Epithelial cell of proximal tubule (primary cell): ENCODE measurements around the gene AQP5. TPM values are rescaled to one million over a fixed set of nuclear protein-coding genes. Genes with fewer than 3 reads are reported as not detected.

Source experiments
- DNase-seq: peaks from one replicate; pipeline ENCODE4 v3.0.0-alpha.2; 2011; ENCODE audit warnings: low read depth
- H3K4me3 ChIP-seq: 2 replicates; pipeline ENCODE4 v1.5.1; 2011; ENCODE audit warnings: low read depth, mild to moderate bottlenecking, low read length
- total RNA-seq: library from RNA; depleted of rRNA; stranded (reverse); fragments of >200 nt; gene quantifications from 2 replicates; pipeline ENCODE4 v1.2.3, GENCODE V29; 2015
- TF ChIP-seq, protein P1 (sequence below): conservative IDR thresholded peaks from 2 replicates; pipeline ENCODE4 v1.5.1; 2012; ENCODE audit warnings: low read depth, mild to moderate bottlenecking, low read length

AQP5 gene
- total RNA-seq, 1 donor from 2014 or later = not detected

DNA sequence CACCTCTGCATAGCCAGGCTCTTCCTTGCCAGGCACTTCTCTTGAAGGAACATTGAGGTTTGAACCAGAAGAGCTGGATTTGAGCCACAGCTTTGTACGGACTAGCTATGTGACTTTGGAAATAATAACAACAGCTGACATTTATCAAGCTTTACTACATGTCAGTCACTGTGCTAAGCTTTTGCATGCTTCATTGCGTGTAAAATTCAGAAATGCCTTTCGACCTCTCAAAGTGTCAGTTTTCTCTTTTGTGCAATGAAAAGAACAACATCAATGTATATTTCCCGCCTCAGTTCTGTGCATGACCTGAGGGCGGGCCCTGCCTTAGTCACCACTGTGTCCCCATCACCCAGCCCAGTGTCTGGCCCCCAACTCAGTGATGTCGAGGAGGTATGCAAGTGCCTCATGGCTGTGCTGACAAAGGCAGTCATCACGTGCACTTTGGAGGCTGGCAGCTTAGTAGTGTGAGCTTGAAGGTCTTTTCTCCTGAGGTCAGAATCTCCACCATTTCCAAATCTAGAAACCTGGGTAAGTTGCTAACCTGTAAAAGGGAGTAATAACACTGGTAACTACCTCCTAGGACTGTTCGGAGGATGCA, 29.0 kb upstream of the AQP5 start:
- DNase-seq = no peak
- TF ChIP-seq, protein P1, sequence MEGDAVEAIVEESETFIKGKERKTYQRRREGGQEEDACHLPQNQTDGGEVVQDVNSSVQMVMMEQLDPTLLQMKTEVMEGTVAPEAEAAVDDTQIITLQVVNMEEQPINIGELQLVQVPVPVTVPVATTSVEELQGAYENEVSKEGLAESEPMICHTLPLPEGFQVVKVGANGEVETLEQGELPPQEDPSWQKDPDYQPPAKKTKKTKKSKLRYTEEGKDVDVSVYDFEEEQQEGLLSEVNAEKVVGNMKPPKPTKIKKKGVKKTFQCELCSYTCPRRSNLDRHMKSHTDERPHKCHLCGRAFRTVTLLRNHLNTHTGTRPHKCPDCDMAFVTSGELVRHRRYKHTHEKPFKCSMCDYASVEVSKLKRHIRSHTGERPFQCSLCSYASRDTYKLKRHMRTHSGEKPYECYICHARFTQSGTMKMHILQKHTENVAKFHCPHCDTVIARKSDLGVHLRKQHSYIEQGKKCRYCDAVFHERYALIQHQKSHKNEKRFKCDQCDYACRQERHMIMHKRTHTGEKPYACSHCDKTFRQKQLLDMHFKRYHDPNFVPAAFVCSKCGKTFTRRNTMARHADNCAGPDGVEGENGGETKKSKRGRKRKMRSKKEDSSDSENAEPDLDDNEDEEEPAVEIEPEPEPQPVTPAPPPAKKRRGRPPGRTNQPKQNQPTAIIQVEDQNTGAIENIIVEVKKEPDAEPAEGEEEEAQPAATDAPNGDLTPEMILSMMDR = no peak
- no peak overlapping the region for H3K4me3 ChIP-seq

DNA sequence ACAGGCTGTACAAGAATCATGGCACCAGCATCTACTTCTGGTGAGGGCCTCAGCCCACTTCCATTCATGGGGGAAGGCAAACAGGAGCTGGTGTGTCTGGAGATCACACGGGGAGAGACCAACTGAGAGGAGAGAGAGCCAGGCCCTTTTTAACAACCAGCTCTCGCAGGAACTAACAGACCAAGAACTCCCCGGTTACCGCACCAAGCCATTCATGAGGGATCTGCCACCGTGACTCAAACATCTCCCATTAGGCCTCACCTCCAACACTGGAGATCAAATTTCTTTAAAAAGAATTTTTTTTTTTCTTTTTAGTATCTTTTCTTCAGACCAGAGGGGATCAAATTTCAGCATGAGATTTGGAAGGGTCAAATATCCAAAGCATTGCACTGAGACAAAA, 27.9 kb upstream of the AQP5 start:
- no peak overlapping the region for H3K4me3 ChIP-seq
- no peak for DNase-seq
- TF ChIP-seq, protein P1 = no peak

DNA sequence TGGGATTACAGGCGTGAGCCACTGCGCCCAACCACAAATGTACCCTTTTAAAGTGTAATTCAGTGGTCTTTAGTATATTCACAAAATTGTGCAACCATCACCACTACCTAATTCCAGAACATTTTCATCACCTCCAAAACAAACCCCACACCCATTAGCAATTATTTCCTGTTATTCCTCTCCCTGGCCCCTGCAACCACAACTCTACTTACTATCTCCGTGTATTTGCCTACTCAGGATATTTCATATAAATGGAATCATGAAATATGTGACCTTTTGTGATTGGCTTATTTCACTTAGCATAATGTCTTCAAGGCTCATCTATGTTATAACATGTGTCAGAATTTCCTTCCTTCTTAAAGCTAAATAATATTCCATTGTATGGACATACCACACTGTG, 27.2 kb upstream of the AQP5 start:
- TF ChIP-seq, protein P1 = no peak
- DNase-seq = no peak

DNA sequence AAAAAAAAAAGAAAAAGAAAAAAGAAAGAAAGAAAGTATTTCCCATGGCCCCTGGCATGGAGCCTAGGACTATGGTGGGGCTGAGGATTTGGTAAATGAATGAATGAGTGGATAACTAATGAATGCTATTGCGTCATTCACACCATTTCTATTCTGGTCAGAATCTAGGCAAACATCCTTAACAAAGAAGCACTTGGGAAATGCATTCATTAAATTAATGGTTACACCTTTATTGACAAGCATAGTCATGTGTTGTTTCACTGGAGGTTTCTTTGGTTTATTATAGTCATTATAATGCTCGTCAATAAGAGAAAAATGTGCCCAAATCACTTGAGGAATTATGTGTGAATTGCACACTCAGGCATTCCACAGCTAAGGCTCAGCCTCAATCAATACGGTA, 24.7 kb upstream of the AQP5 start:
- H3K4me3 ChIP-seq = no peak overlapping the region
- DNase-seq = no peak
- TF ChIP-seq, protein P1 = no peak

More for the DNA sequence above, 27.2 kb upstream of the AQP5 start:
- H3K4me3 ChIP-seq = no peak overlapping the region

DNA sequence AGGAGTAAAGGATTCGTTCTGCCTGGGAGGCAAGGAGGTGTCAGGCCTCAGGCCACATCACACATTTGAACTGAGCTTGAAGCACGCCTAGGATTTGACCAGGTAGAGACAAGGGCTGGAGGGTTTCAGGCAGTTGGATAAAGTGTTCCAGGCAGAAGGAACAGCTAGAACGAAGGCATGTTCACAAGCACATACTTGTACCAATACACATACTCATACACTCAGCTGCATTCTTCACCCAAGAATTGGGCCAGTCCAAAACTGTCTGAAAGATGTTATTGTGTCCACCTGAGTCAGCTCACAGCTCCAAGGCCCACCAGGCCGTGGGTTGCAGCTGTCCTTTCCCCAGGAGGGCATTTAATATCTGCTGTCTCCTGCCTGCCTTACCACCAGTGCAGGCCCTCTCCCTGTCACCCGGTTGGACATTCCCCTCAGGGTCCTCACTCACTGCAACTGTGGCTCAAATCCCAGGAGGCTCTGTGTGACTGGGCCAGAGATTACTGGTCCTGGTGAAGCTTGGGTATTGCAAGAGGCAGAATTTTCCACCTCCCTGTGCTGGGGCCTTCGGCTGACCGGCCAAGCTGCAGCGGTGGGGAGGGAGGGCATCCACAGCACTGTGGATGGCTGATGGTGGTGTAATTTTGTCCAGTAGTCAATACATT, 23.9 kb upstream of the AQP5 start:
- DNase-seq = no peak
- TF ChIP-seq, protein P1 = no peak
- no peak overlapping the region for H3K4me3 ChIP-seq

DNA sequence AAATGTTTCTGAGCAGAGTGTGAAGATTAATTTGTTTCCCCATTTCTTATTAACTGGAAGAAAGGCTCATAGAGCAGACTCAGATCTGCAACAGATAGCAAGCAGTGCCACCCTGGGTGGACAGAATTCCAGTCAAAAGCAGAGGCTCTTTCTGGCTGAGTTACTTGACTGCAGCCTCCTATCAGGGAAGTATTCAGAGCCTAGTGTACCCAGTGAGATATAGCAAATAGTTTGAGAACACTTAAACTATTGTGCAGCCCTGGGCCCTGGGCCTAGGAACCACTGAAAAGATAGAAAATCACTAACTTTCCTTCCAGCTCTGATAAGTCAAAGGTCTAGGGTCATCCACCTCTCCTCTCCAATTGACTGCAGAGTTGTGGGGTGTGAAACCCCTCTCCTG, 22.4 kb upstream of the AQP5 start:
- H3K4me3 ChIP-seq = no peak overlapping the region
- TF ChIP-seq, protein P1 = no peak
- DNase-seq = no peak

DNA sequence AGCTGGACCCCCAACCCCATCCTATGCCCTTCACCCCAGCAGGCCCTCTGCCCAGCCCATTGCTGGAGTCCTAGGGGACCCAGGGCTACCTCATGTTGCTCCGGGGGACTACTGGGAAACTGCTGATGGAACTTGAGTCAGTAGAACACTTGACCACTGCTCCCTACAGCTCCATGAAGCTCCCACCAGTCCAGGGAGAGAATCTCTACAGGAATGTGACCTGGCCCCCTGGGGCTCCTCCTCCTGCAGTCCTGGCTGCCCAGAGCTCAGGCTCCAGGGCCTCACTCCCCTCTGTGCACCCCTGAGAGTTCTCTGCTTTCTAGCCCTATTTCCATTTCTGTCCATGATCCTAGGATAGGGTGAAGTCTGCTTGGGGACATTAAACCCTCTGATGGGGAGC, 22.0 kb upstream of the AQP5 start:
- H3K4me3 ChIP-seq = no peak overlapping the region
- TF ChIP-seq, protein P1 = no peak
- no peak for DNase-seq
